ENCODE measurements around the gene SPDYE4.

DNA sequence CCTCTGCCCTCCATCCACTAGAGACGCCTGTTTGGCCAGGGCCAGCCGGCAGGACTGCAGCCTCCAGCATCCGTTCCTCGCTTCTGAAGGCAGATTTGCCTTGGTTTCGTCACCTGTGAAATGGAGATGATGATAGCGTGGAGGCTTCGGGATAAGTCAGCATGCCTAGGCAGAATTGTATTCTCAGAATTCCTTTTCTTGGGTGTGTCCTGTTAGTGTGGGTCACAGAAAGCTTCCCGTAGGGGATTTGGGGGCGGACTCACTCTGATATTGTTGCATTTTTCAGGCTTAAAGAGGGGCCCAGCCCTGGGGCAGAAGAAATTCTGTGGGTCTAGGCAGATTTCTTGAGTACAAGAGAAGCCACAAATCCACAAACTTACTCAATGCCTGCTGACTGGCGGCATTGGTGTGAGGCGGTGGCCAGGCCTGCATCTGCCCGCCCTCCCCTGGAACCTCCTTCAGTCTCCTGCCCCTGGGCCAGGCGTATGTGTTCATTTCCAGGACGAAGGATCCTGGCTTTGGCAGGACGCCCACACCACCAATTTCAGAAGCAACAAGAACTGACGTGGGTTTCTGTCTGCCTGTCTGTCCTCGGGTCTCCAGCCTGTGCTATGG lies 31.3 kb downstream of the SPDYE4 start:
- TF ChIP-seq EZH2 (IDR thresholded peaks at IDR 0.05) (no peak), POLR2AphosphoS5 (IDR thresholded peaks at IDR 0.05; ENCODE audit: borderline replicate concordance, low read depth, low read length) (no peak)
